Panc1 (cell line): ENCODE results near the gene SIK3.

ENCODE experiments used
- TF ChIP-seq, protein P1 (sequence below): fragments of 450-650 bp; IDR thresholded peaks from 2 replicates; pipeline ENCODE4 v1.5.1; 2017; ENCODE audit warnings: mild to moderate bottlenecking
- TF ChIP-seq, protein P2 (sequence below), 2 experiments: IDR thresholded peaks; 2 replicates each; pipeline ENCODE4 v1.6.1; 2011 to 2012; ENCODE audit warnings: low read depth in 2 of 2, control low read depth in 1 of 2, low read length in 1 of 2, mild to moderate bottlenecking in 1 of 2, moderate library complexity in 1 of 2; ENCODE audit not compliant: insufficient read depth in 1 of 2

DNA sequence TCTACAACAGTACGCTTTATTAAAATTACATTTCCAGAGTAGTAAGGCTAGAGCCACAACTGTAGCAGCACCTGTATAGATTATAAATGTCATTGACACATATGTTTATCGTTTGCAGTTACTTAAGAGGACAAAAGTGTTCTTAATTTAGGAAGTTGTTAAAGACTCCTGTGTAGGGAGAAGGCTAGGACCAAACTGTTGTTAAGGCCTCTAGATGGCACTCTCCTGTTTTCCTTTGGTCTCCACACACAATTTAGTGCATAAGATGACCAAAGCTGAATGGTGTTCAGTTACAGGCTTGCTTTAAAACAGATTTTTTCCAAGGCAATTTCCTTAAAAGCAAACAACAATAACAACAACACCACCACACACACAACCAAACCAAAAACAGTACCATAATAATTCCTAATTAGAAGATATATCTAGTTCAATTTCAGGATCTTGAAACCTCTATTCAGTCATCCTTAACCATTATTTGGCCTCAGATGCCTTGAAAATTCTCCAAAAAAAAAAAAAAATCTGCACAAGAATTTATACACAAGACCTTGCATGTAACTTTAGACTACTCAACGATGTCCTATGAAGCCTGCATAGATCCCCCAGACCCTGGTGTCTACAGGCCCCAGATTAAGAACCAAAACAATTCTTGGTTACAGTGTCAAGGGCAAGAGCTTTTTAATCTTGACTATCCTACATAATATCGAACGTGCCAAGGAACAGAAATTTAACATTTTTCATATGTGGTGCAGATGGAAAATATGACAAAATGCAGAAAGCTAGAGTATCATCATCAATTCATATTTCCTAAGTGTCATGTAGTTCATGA is 218.2 kb downstream of the SIK3 start:
- TF ChIP-seq, protein P1, sequence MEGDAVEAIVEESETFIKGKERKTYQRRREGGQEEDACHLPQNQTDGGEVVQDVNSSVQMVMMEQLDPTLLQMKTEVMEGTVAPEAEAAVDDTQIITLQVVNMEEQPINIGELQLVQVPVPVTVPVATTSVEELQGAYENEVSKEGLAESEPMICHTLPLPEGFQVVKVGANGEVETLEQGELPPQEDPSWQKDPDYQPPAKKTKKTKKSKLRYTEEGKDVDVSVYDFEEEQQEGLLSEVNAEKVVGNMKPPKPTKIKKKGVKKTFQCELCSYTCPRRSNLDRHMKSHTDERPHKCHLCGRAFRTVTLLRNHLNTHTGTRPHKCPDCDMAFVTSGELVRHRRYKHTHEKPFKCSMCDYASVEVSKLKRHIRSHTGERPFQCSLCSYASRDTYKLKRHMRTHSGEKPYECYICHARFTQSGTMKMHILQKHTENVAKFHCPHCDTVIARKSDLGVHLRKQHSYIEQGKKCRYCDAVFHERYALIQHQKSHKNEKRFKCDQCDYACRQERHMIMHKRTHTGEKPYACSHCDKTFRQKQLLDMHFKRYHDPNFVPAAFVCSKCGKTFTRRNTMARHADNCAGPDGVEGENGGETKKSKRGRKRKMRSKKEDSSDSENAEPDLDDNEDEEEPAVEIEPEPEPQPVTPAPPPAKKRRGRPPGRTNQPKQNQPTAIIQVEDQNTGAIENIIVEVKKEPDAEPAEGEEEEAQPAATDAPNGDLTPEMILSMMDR: peak; percentile 79; the same call in 1 of the 2 replicates
- TF ChIP-seq, protein P2, sequence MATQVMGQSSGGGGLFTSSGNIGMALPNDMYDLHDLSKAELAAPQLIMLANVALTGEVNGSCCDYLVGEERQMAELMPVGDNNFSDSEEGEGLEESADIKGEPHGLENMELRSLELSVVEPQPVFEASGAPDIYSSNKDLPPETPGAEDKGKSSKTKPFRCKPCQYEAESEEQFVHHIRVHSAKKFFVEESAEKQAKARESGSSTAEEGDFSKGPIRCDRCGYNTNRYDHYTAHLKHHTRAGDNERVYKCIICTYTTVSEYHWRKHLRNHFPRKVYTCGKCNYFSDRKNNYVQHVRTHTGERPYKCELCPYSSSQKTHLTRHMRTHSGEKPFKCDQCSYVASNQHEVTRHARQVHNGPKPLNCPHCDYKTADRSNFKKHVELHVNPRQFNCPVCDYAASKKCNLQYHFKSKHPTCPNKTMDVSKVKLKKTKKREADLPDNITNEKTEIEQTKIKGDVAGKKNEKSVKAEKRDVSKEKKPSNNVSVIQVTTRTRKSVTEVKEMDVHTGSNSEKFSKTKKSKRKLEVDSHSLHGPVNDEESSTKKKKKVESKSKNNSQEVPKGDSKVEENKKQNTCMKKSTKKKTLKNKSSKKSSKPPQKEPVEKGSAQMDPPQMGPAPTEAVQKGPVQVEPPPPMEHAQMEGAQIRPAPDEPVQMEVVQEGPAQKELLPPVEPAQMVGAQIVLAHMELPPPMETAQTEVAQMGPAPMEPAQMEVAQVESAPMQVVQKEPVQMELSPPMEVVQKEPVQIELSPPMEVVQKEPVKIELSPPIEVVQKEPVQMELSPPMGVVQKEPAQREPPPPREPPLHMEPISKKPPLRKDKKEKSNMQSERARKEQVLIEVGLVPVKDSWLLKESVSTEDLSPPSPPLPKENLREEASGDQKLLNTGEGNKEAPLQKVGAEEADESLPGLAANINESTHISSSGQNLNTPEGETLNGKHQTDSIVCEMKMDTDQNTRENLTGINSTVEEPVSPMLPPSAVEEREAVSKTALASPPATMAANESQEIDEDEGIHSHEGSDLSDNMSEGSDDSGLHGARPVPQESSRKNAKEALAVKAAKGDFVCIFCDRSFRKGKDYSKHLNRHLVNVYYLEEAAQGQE (IDR thresholded peaks at IDR 0.05; ENCODE audit: insufficient read depth in 1 of 2, low read depth in 2 of 2, low read length in 1 of 2): no peak
